Osteocyte (in vitro differentiated cells): ENCODE data around the gene NBPF10. TPM values are rescaled to one million over a fixed set of nuclear protein-coding genes. Genes with fewer than 3 reads are reported as not detected.
A peak's percentile ranks its signal among the peaks of the same experiment; 100 is the strongest.
"Not testable (repeated sequence)": the region's sequence is repeated elsewhere in the genome, so short reads cannot be mapped to it uniquely, and the experiment has no call there.

ENCODE experiments used
- DNase-seq: peaks from one replicate; pipeline ENCODE4 v3.0.0; 2021; ENCODE audit warnings: mixed read lengths; ENCODE audit not compliant: unreplicated experiment; ENCODE audit errors: extremely low spot score
- H3K27ac Mint-ChIP-seq: one replicate; pipeline ENCODE4 v1.8.0; 2021; ENCODE audit warnings: mild to moderate bottlenecking, mixed read lengths; ENCODE audit not compliant: unreplicated experiment
- H3K27me3 Mint-ChIP-seq: one replicate; pipeline ENCODE4 v1.8.0; 2021; ENCODE audit warnings: mixed read lengths; ENCODE audit not compliant: unreplicated experiment
- H3K36me3 Mint-ChIP-seq: one replicate; pipeline ENCODE4 v1.8.0; 2021; ENCODE audit warnings: mixed read lengths; ENCODE audit not compliant: unreplicated experiment
- H3K4me1 Mint-ChIP-seq: one replicate; pipeline ENCODE4 v1.8.0; 2021; ENCODE audit warnings: mixed read lengths; ENCODE audit not compliant: unreplicated experiment
- H3K4me3 Mint-ChIP-seq: one replicate; pipeline ENCODE4 v1.8.0; 2021; ENCODE audit warnings: mild to moderate bottlenecking, moderate library complexity, mixed read lengths; ENCODE audit not compliant: unreplicated experiment
- H3K9me3 Mint-ChIP-seq: one replicate; pipeline ENCODE4 v1.8.0; 2021; ENCODE audit warnings: mixed read lengths; ENCODE audit not compliant: unreplicated experiment
- CTCF ChIP-seq: fragments of 200-600 bp; sonication (generic); IDR thresholded peaks from 2 replicates; pipeline ENCODE4 v1.5.0; 2021; ENCODE audit warnings: antibody characterized with exemption, mild to moderate bottlenecking, moderate library complexity
- long read RNA-seq: library from polyadenylated mRNA; unstranded; transcript quantifications from one replicate; pipeline ENCODE4 v2.0.0, GENCODE V29; 2021
- total RNA-seq: library from RNA; stranded (reverse); gene quantifications from 2 replicates; pipeline ENCODE4 v1.2.1, GENCODE V29; 2021

The NBPF10 gene
- total RNA-seq: 5.1 and 5.3 TPM in 2 replicates
- long read RNA-seq, partial matches to known transcripts: 31 of 41 reads
- long read RNA-seq, other reads (novel, unspliced or antisense): 10 of 41 reads

DNA sequence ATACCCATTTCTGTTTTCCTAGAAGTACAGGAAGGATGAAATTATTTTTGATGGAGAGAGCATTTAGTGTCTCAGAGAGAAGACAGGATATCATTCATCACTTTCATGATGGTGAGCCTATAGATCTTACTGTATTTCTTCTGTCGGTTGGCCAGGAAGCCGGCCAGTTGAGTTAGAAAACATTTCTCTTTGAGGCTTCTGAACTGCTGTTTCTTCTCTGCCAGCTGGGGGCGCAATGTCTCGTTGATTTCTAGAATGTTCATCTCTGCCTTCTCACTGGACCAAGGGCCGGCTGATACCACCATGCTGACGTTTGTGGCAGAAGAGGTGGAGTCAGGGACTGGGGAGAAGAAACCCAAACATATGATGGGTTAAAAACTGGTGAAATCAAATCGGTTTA lies at the start of gene NBPF10:
Gene NBPF10 (minus strand): TSS at position 340 of the 400 bp plus-strand sequence. CDS start 35 bp downstream, at position 305.
- not testable (repeated sequence) for H3K9me3 Mint-ChIP-seq, H3K27ac Mint-ChIP-seq, H3K4me3 Mint-ChIP-seq, H3K27me3 Mint-ChIP-seq, H3K36me3 Mint-ChIP-seq, H3K4me1 Mint-ChIP-seq, DNase-seq
- TF ChIP-seq CTCF: peak; percentile 38

DNA sequence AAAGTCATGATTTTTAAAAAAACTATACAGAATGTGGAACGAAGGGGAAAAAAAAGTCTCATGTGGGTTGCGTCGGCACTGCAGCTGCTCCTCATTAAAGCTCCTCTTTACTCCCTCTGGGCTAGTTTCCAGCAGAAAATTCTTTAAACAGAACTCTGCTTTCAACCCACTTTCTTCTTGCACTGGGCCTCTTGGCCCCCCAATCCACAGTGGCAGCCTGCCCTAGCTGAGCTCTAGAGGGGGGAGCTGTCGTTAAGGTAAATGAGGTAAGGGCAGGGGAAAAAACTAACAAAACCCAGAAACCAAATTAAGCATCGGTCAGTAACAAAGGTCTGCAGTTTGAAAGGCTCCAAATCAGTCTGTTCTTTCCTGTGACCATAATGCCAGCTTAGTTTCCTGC lies 29.9 kb upstream of the NBPF10 start:
- peak; percentile 83 for DNase-seq
- H3K27me3 Mint-ChIP-seq, H3K4me1 Mint-ChIP-seq, H3K9me3 Mint-ChIP-seq, H3K36me3 Mint-ChIP-seq: not testable (repeated sequence)
- Mint-ChIP-seq H3K27ac (peak overlapping the region; percentile 91), H3K4me3 (peak overlapping the region; percentile 56)

DNA sequence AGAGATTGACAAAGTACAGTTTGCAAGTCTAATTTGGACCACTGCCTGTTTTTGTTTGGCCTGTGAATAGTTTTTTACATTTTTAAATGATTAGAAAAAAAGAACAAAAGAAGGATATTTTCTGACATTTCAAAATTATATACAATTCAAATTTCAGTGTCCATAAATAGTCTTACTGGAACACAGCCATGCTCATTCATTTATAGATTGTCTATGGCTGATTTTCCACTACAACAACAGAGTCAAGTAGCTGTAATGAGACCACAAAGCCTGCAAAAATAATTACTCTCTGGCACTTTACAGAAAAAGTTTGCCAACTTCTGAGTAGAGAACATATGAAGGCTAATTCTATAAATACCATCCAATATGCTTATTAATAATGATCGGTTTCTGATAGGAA lies 23.1 kb upstream of the NBPF10 start:
- not testable (repeated sequence) for H3K27me3 Mint-ChIP-seq, H3K4me1 Mint-ChIP-seq, DNase-seq, H3K36me3 Mint-ChIP-seq, H3K27ac Mint-ChIP-seq, H3K4me3 Mint-ChIP-seq, H3K9me3 Mint-ChIP-seq

GRCh38 chr1:146167273-146167672 lies 22.7 kb upstream of the NBPF10 start:
- not testable (repeated sequence) for H3K36me3 Mint-ChIP-seq, H3K4me3 Mint-ChIP-seq, H3K27ac Mint-ChIP-seq, H3K27me3 Mint-ChIP-seq, H3K9me3 Mint-ChIP-seq, DNase-seq, H3K4me1 Mint-ChIP-seq

Other genes starting within 250 kb of the NBPF10 start
- gene ITGA10, start 234.8 kb downstream of the NBPF10 start, total RNA-seq: 34.4 and 40.3 TPM in 2 replicates
- gene PEX11B, start 226.1 kb downstream of the NBPF10 start, total RNA-seq: 29.8 and 36.5 TPM in 2 replicates
- 108 and 114 TPM in 2 replicates for gene RBM8A, start 217.3 kb downstream of the NBPF10 start, total RNA-seq
- gene LIX1L, start 186.8 kb downstream of the NBPF10 start, total RNA-seq: 52.2 and 54.0 TPM in 2 replicates
- gene ANKRD34A, start 180.2 kb downstream of the NBPF10 start, total RNA-seq: 1.1 and 1.2 TPM in 2 replicates
- gene POLR3GL, start 180.1 kb downstream of the NBPF10 start, total RNA-seq: 21.7 and 22.4 TPM in 2 replicates
- gene TXNIP, start 148.2 kb downstream of the NBPF10 start, total RNA-seq: 246 and 274 TPM in 2 replicates
- not detected in 2 replicates for gene HJV, start 123.1 kb downstream of the NBPF10 start, total RNA-seq
- 64.0 and 66.8 TPM in 2 replicates for gene NOTCH2NLA, start 84.2 kb upstream of the NBPF10 start, total RNA-seq